ENCODE measurements around the gene JARID2. TPM values are rescaled to one million over a fixed set of nuclear protein-coding genes. Genes with fewer than 3 reads are reported as not detected.
A peak's percentile ranks its signal among the peaks of the same experiment; 100 is the strongest.

The JARID2 gene
- total and polyA plus RNA-seq, 2 of the 13 experiments (the other 11 are each of a cell fraction or from before 2014, with no cell fraction given), result 7.5 to 10.3 TPM

DNA sequence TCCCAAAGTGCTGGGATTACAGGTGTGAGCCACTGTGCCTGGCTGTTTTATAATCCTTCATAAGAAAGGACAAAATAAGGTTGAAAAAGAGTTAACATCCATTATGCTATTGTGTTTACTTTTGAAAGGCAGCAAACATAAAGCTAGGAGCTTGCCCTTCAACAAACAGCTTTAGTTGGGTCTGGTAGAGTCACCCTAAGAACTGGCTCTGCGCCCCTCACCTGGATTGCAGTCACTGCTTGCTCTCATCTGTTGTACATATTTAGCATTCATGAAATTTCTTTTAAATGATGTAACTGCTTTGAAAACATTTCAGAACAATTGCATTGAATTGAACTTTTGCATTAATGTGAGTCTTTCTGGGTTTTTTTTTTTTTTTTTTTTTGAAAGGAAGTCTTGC lies 38.9 kb downstream of the JARID2 start (continued):
- TF ChIP-seq, protein P1, sequence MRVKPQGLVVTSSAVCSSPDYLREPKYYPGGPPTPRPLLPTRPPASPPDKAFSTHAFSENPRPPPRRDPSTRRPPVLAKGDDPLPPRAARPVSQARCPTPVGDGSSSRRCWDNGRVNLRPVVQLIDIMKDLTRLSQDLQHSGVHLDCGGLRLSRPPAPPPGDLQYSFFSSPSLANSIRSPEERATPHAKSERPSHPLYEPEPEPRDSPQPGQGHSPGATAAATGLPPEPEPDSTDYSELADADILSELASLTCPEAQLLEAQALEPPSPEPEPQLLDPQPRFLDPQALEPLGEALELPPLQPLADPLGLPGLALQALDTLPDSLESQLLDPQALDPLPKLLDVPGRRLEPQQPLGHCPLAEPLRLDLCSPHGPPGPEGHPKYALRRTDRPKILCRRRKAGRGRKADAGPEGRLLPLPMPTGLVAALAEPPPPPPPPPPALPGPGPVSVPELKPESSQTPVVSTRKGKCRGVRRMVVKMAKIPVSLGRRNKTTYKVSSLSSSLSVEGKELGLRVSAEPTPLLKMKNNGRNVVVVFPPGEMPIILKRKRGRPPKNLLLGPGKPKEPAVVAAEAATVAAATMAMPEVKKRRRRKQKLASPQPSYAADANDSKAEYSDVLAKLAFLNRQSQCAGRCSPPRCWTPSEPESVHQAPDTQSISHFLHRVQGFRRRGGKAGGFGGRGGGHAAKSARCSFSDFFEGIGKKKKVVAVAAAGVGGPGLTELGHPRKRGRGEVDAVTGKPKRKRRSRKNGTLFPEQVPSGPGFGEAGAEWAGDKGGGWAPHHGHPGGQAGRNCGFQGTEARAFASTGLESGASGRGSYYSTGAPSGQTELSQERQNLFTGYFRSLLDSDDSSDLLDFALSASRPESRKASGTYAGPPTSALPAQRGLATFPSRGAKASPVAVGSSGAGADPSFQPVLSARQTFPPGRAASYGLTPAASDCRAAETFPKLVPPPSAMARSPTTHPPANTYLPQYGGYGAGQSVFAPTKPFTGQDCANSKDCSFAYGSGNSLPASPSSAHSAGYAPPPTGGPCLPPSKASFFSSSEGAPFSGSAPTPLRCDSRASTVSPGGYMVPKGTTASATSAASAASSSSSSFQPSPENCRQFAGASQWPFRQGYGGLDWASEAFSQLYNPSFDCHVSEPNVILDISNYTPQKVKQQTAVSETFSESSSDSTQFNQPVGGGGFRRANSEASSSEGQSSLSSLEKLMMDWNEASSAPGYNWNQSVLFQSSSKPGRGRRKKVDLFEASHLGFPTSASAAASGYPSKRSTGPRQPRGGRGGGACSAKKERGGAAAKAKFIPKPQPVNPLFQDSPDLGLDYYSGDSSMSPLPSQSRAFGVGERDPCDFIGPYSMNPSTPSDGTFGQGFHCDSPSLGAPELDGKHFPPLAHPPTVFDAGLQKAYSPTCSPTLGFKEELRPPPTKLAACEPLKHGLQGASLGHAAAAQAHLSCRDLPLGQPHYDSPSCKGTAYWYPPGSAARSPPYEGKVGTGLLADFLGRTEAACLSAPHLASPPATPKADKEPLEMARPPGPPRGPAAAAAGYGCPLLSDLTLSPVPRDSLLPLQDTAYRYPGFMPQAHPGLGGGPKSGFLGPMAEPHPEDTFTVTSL (CRISPR knock-in tag; IDR thresholded peaks at IDR 0.05; ENCODE audit: borderline replicate concordance), result no peak
- TF ChIP-seq ZNF138 (CRISPR knock-in tag; IDR thresholded peaks at IDR 0.05; ENCODE audit: low read depth) (no peak), PHB2 (IDR thresholded peaks at IDR 0.05; ENCODE audit: partially characterized antibody) (no peak), CEBPB (IDR thresholded peaks at IDR 0.05; ENCODE audit: borderline replicate concordance, low read depth, low read length) (peak; percentile 11; the same call in 1 of the 2 replicates), RNF2 (conservative IDR thresholded peaks at IDR 0.05; ENCODE audit: low read depth) (no peak), LCORL (IDR thresholded peaks at IDR 0.05) (no peak), LCORL (CRISPR knock-in tag; IDR thresholded peaks at IDR 0.05) (0 out of 2 replicates have a peak, but pooled peaks have one; percentile 21), ATRX (CRISPR knock-in tag; IDR thresholded peaks at IDR 0.05; ENCODE audit: borderline replicate concordance) (no peak), ZNF326 (CRISPR knock-in tag; IDR thresholded peaks at IDR 0.05; ENCODE audit: borderline replicate concordance) (no peak), SOX5 (CRISPR knock-in tag; IDR thresholded peaks at IDR 0.05; ENCODE audit: borderline replicate concordance) (peak; percentile 59; the same call in 1 of the 2 replicates), TEAD3 (CRISPR knock-in tag; optimal IDR thresholded peaks at IDR 0.05; ENCODE audit: borderline replicate concordance) (peak; percentile 67), HNF4G (IDR thresholded peaks at IDR 0.05; ENCODE audit: borderline replicate concordance, low read depth, low read length) (no peak), HNF4G (CRISPR knock-in tag; IDR thresholded peaks at IDR 0.05; ENCODE audit: borderline replicate concordance, low read depth) (no peak), ZNF768 (CRISPR knock-in tag; IDR thresholded peaks at IDR 0.05) (no peak), ZSCAN20 (CRISPR knock-in tag; IDR thresholded peaks at IDR 0.05; ENCODE audit: borderline replicate concordance) (no peak), MAF1 (CRISPR knock-in tag; IDR thresholded peaks at IDR 0.05; ENCODE audit: borderline replicate concordance) (no peak), SOX6 (IDR thresholded peaks at IDR 0.05) (no peak), SOX6 (CRISPR knock-in tag; IDR thresholded peaks at IDR 0.05) (peak; percentile 45), RARA (CRISPR knock-in tag; IDR thresholded peaks at IDR 0.05) (0 out of 2 replicates have a peak, but pooled peaks have one; percentile 7), SOX13 (IDR thresholded peaks at IDR 0.05) (no peak), SOX13 (CRISPR knock-in tag; conservative IDR thresholded peaks at IDR 0.05 in 1 of 2, IDR thresholded peaks at IDR 0.05 in 1 of 2) (peak in 1 of 2 experiments; percentile 14; a peak in 1 of 4 replicates)
- TF ChIP-seq, protein P2, sequence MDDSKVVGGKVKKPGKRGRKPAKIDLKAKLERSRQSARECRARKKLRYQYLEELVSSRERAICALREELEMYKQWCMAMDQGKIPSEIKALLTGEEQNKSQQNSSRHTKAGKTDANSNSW (CRISPR knock-in tag; IDR thresholded peaks at IDR 0.05; ENCODE audit: borderline replicate concordance), result no peak
- TF ChIP-seq, protein P3, sequence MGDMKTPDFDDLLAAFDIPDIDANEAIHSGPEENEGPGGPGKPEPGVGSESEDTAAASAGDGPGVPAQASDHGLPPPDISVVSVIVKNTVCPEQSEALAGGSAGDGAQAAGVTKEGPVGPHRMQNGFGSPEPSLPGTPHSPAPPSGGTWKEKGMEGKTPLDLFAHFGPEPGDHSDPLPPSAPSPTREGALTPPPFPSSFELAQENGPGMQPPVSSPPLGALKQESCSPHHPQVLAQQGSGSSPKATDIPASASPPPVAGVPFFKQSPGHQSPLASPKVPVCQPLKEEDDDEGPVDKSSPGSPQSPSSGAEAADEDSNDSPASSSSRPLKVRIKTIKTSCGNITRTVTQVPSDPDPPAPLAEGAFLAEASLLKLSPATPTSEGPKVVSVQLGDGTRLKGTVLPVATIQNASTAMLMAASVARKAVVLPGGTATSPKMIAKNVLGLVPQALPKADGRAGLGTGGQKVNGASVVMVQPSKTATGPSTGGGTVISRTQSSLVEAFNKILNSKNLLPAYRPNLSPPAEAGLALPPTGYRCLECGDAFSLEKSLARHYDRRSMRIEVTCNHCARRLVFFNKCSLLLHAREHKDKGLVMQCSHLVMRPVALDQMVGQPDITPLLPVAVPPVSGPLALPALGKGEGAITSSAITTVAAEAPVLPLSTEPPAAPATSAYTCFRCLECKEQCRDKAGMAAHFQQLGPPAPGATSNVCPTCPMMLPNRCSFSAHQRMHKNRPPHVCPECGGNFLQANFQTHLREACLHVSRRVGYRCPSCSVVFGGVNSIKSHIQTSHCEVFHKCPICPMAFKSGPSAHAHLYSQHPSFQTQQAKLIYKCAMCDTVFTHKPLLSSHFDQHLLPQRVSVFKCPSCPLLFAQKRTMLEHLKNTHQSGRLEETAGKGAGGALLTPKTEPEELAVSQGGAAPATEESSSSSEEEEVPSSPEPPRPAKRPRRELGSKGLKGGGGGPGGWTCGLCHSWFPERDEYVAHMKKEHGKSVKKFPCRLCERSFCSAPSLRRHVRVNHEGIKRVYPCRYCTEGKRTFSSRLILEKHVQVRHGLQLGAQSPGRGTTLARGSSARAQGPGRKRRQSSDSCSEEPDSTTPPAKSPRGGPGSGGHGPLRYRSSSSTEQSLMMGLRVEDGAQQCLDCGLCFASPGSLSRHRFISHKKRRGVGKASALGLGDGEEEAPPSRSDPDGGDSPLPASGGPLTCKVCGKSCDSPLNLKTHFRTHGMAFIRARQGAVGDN (CRISPR knock-in tag; IDR thresholded peaks at IDR 0.05), result no peak

All from HepG2 (cell line).